ENCODE measurements around the gene HIGD1C.

GRCh38 chr12:50979369-50980052, 27.2 kb downstream of the HIGD1C start:
- no peak for TF ChIP-seq CTCF (IDR thresholded peaks at IDR 0.05)
- TF ChIP-seq POLR2A (IDR thresholded peaks at IDR 0.05), result no peak
